ENCODE results near the gene MSRB1. TPM values are rescaled to one million over a fixed set of nuclear protein-coding genes. Genes with fewer than 3 reads are reported as not detected.

The MSRB1 gene
- total and polyA plus RNA-seq, 2 of the 13 experiments (the other 11 are each of a cell fraction or from before 2014, with no cell fraction given) = 32.1 to 75.4 TPM

DNA sequence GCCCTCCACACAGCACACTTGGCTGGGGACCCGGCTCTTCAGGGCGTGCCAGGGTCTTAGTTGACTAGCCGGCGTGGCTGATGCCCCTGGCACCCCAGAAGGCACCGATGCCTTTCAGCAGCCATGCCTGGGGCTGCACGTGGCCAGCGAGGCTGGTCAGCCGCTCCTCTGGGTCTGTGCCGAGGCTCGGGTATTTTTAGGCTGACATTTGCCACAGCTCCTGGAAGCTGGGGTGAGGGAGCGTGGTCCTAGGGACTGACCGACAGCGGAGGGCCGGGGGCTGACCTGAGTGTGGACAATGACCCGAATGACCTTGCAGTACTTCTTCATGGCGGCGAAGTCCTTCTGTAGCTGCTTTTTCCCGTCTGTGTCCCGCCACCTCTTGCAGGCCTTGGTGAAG lies 7.6 kb upstream of the MSRB1 start:
- Histone ChIP-seq H3K4me1 (ENCODE audit: insufficient read depth, low read length) (peaks cover 34% of the 10 kb centered on the region), H3K4me3 (replicated peaks in 1 of 3; ENCODE audit: insufficient read depth in 1 of 3, low read depth in 2 of 3, low read length in 3 of 3) (no peak overlapping the region; a peak in 1 of 6 replicates), H2AFZ (ENCODE audit: low read length) (no peak overlapping the region), H3K9me3 (ENCODE audit: low read length) (no peaks in the 10 kb centered on the region), H3K27ac (ENCODE audit: extremely low read length, insufficient read depth, low read length) (no peak overlapping the region), H3K36me3 (replicated peaks in 1 of 2; ENCODE audit: control insufficient read depth in 1 of 2, insufficient read depth in 2 of 2, low read length in 2 of 2) (no peaks in the 10 kb centered on the region), H3K4me2 (ENCODE audit: low read depth, low read length) (peak overlapping the region; percentile 32; the same call in 1 of the 2 replicates), H3K79me2 (ENCODE audit: insufficient read depth, low read length) (no peaks in the 10 kb centered on the region), H3K27me3 (ENCODE audit: control insufficient read depth in 1 of 2, insufficient read depth in 2 of 2, low read length in 2 of 2) (peaks cover 3 to 23% of the 10 kb centered on the region in 2 experiments; a peak in 4 of 5 replicates), H4K20me1 (ENCODE audit: insufficient read depth, low read length) (no peaks in the 10 kb centered on the region), H3K9ac (ENCODE audit: insufficient read depth, low read depth, low read length) (no peak overlapping the region)
- WGBS (ENCODE audit: low lambda C conversion rate) = 85% methylated on average over 6 of the region's 19 CpGs
- TF ChIP-seq, protein P1, sequence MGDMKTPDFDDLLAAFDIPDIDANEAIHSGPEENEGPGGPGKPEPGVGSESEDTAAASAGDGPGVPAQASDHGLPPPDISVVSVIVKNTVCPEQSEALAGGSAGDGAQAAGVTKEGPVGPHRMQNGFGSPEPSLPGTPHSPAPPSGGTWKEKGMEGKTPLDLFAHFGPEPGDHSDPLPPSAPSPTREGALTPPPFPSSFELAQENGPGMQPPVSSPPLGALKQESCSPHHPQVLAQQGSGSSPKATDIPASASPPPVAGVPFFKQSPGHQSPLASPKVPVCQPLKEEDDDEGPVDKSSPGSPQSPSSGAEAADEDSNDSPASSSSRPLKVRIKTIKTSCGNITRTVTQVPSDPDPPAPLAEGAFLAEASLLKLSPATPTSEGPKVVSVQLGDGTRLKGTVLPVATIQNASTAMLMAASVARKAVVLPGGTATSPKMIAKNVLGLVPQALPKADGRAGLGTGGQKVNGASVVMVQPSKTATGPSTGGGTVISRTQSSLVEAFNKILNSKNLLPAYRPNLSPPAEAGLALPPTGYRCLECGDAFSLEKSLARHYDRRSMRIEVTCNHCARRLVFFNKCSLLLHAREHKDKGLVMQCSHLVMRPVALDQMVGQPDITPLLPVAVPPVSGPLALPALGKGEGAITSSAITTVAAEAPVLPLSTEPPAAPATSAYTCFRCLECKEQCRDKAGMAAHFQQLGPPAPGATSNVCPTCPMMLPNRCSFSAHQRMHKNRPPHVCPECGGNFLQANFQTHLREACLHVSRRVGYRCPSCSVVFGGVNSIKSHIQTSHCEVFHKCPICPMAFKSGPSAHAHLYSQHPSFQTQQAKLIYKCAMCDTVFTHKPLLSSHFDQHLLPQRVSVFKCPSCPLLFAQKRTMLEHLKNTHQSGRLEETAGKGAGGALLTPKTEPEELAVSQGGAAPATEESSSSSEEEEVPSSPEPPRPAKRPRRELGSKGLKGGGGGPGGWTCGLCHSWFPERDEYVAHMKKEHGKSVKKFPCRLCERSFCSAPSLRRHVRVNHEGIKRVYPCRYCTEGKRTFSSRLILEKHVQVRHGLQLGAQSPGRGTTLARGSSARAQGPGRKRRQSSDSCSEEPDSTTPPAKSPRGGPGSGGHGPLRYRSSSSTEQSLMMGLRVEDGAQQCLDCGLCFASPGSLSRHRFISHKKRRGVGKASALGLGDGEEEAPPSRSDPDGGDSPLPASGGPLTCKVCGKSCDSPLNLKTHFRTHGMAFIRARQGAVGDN (CRISPR knock-in tag; IDR thresholded peaks at IDR 0.05) = 0 out of 2 replicates have a peak, but pooled peaks have one; percentile 35
- TF ChIP-seq RFX3 (CRISPR knock-in tag; IDR thresholded peaks at IDR 0.05) = no peak
- CTCF ChIA-PET (ENCODE audit: low intra/inter-chr PET ratio, low total read pairs) = no interaction called here
- ATAC-seq (no peak), FAIRE-seq (no peak), DNase-seq (ENCODE audit: low spot score) (no peak)
- intact Hi-C loops (cut with micrococcal nuclease; ENCODE audit: unreplicated experiment) = no loop called here
- in situ Hi-C loops (cut with HindIII; ENCODE audit: extremely low pct_ligation_motif_present, low pct_unique_long_range_greater_than_20kb) = no loop called here
- BruUV-seq (replicated peaks) = no TSS peak
- POLR2A ChIA-PET = interaction anchor here (1.5 to 3.6 kb wide), 3 partner anchors 7 to 14 kb away, joined by 8 to 27 read pairs (median 26); partner anchors contain the start of genes MSRB1 and RPS2

DNA sequence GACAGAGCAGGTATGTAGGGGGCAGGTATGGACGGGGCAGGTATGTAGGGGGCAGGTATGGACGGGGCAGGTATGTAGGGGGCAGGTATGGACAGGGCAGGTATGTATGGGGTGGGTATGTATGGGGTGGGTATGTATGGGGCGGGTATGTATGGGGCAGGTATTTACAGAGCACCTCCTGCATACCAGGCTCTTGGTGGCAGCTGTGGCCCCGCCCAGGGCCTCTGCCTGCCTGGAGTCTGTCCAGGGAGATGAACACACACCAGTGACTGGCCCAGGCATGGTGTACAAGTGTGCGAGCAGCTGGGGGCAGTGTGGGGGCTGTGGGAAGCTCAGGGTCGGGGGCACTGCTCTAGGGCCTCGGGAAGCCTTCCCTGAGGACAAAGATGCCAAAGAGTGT lies 7.0 kb upstream of the MSRB1 start:
- no peaks in the 10 kb centered on the region for H3K36me3 ChIP-seq (replicated peaks in 1 of 2; ENCODE audit: control insufficient read depth in 1 of 2, insufficient read depth in 2 of 2, low read length in 2 of 2)
- H4K20me1 ChIP-seq (ENCODE audit: insufficient read depth, low read length) = no peaks in the 10 kb centered on the region
- H3K27ac ChIP-seq (ENCODE audit: extremely low read length, insufficient read depth, low read length) = no peak overlapping the region

More for the DNA sequence above, 7.0 kb upstream of the MSRB1 start:
- in situ Hi-C loops (cut with HindIII; ENCODE audit: extremely low pct_ligation_motif_present, low pct_unique_long_range_greater_than_20kb) (no loop called here), intact Hi-C loops (cut with micrococcal nuclease; ENCODE audit: unreplicated experiment) (no loop called here)
- POLR2A ChIA-PET = interaction anchor here (3.4 to 3.6 kb wide), 2 partner anchors 10 to 15 kb away, joined by 26 to 27 read pairs; partner anchors contain the start of gene RPS2
- peaks cover 3 to 23% of the 10 kb centered on the region in 2 experiments; a peak in 4 of 5 replicates for H3K27me3 ChIP-seq (ENCODE audit: control insufficient read depth in 1 of 2, insufficient read depth in 2 of 2, low read length in 2 of 2)
- ATAC-seq (peak; percentile 37), DNase-seq (ENCODE audit: low spot score) (no peak), FAIRE-seq (no peak)
- CTCF ChIA-PET (ENCODE audit: low intra/inter-chr PET ratio, low total read pairs) = no interaction called here
- H3K79me2 ChIP-seq (ENCODE audit: insufficient read depth, low read length) = no peaks in the 10 kb centered on the region
- H3K9me3 ChIP-seq (ENCODE audit: low read length) = no peaks in the 10 kb centered on the region
- no peak overlapping the region for H2AFZ ChIP-seq (ENCODE audit: low read length)
- WGBS (ENCODE audit: low lambda C conversion rate) = 11% methylated on average over 4 of the region's 7 CpGs
- H3K4me1 ChIP-seq (ENCODE audit: insufficient read depth, low read length) = peaks cover 38% of the 10 kb centered on the region
- no peak overlapping the region; a peak in 1 of 6 replicates for H3K4me3 ChIP-seq (replicated peaks in 1 of 3; ENCODE audit: insufficient read depth in 1 of 3, low read depth in 2 of 3, low read length in 3 of 3)
- no TSS peak for BruUV-seq (replicated peaks)
- H3K9ac ChIP-seq (ENCODE audit: insufficient read depth, low read depth, low read length) = no peak overlapping the region
- peak overlapping the region; percentile 32; the same call in 1 of the 2 replicates for H3K4me2 ChIP-seq (ENCODE audit: low read depth, low read length)
- no peak for TF ChIP-seq MAFK (conservative IDR thresholded peaks at IDR 0.05 in 1 of 2, IDR thresholded peaks at IDR 0.05 in 1 of 2; ENCODE audit: low read length in 2 of 2)
- TF ChIP-seq, protein P2, sequence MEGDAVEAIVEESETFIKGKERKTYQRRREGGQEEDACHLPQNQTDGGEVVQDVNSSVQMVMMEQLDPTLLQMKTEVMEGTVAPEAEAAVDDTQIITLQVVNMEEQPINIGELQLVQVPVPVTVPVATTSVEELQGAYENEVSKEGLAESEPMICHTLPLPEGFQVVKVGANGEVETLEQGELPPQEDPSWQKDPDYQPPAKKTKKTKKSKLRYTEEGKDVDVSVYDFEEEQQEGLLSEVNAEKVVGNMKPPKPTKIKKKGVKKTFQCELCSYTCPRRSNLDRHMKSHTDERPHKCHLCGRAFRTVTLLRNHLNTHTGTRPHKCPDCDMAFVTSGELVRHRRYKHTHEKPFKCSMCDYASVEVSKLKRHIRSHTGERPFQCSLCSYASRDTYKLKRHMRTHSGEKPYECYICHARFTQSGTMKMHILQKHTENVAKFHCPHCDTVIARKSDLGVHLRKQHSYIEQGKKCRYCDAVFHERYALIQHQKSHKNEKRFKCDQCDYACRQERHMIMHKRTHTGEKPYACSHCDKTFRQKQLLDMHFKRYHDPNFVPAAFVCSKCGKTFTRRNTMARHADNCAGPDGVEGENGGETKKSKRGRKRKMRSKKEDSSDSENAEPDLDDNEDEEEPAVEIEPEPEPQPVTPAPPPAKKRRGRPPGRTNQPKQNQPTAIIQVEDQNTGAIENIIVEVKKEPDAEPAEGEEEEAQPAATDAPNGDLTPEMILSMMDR (CRISPR knock-in tag; IDR thresholded peaks at IDR 0.05) = peak; percentile 27
- TF ChIP-seq, protein P3, sequence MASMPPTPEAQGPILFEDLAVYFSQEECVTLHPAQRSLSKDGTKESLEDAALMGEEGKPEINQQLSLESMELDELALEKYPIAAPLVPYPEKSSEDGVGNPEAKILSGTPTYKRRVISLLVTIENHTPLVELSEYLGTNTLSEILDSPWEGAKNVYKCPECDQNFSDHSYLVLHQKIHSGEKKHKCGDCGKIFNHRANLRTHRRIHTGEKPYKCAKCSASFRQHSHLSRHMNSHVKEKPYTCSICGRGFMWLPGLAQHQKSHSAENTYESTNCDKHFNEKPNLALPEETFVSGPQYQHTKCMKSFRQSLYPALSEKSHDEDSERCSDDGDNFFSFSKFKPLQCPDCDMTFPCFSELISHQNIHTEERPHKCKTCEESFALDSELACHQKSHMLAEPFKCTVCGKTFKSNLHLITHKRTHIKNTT (CRISPR knock-in tag; IDR thresholded peaks at IDR 0.05) = no peak
- no peak for TF ChIP-seq TBL1XR1 (IDR thresholded peaks at IDR 0.05; ENCODE audit: borderline replicate concordance, low read length, partially characterized antibody)

All from HepG2 (cell line).